SK-N-SH (cell line): ENCODE data around the gene NYNRIN.

Experiments
- EP300 ChIP-seq, 2 experiments: IDR thresholded peaks; 2 replicates each; pipeline versions ENCODE4 v1.4.0 to v1.6.1; 2012; ENCODE audit warnings: borderline replicate concordance in 1 of 2, low read depth in 1 of 2, low read length in 1 of 2
- EZH2phosphoT487 ChIP-seq: fragments of 200-600 bp; sonication (generic); IDR thresholded peaks from 2 replicates; pipeline ENCODE4 v1.6.1; 2017; ENCODE audit warnings: low read depth, mixed run types, mild to moderate bottlenecking, antibody characterized with exemption, moderate library complexity, borderline replicate concordance
- GATA2 ChIP-seq: sonication (generic); formaldehyde crosslinking; IDR thresholded peaks from 2 replicates; pipeline ENCODE4 v1.5.0; 2020; ENCODE audit warnings: mild to moderate bottlenecking, missing genetic modification reagents
- JUND ChIP-seq: IDR thresholded peaks from 2 replicates; pipeline ENCODE4 v1.4.0; 2012
- POLR2AphosphoS5 ChIP-seq: IDR thresholded peaks from 2 replicates; pipeline ENCODE4 v1.6.1; 2012; ENCODE audit warnings: low read depth, low read length
- RAD21 ChIP-seq: IDR thresholded peaks from 2 replicates; pipeline ENCODE4 v1.6.1; 2012; ENCODE audit warnings: mild to moderate bottlenecking, low read length
- REST ChIP-seq: IDR thresholded peaks from 2 replicates; pipeline ENCODE4 v1.6.1; 2012; ENCODE audit warnings: mild to moderate bottlenecking, low read depth, low read length, moderate library complexity

DNA sequence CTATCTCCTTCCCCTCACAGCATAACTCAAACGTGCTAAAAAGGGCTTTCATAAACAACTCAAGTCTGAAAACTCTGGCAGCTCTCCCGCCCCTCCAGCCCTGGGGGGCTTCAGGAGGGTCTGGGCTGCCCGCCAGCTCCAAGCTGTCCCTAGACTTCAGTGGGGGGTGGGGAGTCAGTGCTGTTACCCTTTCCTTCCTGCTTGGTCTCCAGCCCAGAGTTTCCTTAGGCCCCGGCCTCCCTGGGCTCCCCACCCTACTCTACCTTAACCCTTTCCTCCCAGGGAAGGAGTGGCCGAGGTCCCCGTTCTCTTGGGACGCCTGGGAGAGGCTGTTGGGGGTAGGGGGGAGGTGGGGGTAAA lies 530 bp upstream of the NYNRIN start:
- no peak for TF ChIP-seq GATA2 (CRISPR knock-in tag)
- no peak for TF ChIP-seq POLR2AphosphoS5
- TF ChIP-seq EP300 (IDR thresholded peaks at IDR 0.05; ENCODE audit: borderline replicate concordance in 1 of 2, low read depth in 1 of 2, low read length in 1 of 2), result no peak
- TF ChIP-seq EZH2phosphoT487, result no peak
- TF ChIP-seq RAD21, result no peak
- TF ChIP-seq REST, result no peak
- no peak for TF ChIP-seq JUND
